ENCODE results near the gene SH2D1B. TPM values are rescaled to one million over a fixed set of nuclear protein-coding genes. Genes with fewer than 3 reads are reported as not detected.

SH2D1B gene
- total RNA-seq, 2 donors from 2014 or later = not detected

DNA sequence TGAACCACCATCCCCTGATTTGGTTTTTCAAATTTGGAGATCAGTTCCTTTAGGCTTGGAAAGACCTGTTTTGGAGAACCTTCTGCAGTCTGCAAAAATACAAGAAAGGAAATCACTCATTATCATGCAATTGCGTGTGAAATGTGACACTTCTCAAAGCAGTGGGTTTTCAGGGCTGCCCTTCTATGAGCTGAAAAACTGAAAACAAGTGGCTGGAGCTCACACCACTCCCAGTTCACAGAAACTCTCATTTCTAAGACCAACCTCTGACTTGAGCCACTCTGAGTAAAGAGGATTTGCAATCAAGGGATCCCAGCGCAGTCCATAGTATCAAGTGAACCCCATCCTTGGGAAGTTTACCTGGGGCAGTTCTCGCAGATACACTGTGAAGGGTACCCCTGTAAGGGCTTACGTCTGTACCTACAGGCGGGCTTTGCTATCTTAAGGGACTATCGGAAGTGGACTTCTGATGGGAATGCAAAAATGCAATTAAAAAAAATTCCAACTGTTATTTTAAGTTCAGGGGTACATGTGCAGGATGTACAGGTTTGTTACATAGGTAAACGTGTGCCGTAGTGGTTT lies 12.8 kb downstream of the SH2D1B start:
- ATAC-seq (no peak), DNase-seq (no peak)
- intact Hi-C loops (cut with DNase I) = no loop called here
- H3K9me3 ChIP-seq = no peaks in the 10 kb centered on the region
- WGBS, 2 donors = 68 to 72% methylated on average over 6 to 8 of the region's 8 CpGs
- H3K27ac ChIP-seq = no peak overlapping the region
- no peaks in the 10 kb centered on the region for H3K4me1 ChIP-seq
- H3K27me3 ChIP-seq = no peaks in the 10 kb centered on the region
- no peak overlapping the region for H3K4me3 ChIP-seq
- H3K36me3 ChIP-seq (replicated peaks in 1 of 2; ENCODE audit: insufficient read depth in 1 of 2, low read depth in 2 of 2) = no peaks in the 10 kb centered on the region
- no peak for TF ChIP-seq POLR2A (IDR thresholded peaks at IDR 0.05)
- TF ChIP-seq, protein P1, sequence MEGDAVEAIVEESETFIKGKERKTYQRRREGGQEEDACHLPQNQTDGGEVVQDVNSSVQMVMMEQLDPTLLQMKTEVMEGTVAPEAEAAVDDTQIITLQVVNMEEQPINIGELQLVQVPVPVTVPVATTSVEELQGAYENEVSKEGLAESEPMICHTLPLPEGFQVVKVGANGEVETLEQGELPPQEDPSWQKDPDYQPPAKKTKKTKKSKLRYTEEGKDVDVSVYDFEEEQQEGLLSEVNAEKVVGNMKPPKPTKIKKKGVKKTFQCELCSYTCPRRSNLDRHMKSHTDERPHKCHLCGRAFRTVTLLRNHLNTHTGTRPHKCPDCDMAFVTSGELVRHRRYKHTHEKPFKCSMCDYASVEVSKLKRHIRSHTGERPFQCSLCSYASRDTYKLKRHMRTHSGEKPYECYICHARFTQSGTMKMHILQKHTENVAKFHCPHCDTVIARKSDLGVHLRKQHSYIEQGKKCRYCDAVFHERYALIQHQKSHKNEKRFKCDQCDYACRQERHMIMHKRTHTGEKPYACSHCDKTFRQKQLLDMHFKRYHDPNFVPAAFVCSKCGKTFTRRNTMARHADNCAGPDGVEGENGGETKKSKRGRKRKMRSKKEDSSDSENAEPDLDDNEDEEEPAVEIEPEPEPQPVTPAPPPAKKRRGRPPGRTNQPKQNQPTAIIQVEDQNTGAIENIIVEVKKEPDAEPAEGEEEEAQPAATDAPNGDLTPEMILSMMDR (IDR thresholded peaks at IDR 0.05) = no peak

DNA sequence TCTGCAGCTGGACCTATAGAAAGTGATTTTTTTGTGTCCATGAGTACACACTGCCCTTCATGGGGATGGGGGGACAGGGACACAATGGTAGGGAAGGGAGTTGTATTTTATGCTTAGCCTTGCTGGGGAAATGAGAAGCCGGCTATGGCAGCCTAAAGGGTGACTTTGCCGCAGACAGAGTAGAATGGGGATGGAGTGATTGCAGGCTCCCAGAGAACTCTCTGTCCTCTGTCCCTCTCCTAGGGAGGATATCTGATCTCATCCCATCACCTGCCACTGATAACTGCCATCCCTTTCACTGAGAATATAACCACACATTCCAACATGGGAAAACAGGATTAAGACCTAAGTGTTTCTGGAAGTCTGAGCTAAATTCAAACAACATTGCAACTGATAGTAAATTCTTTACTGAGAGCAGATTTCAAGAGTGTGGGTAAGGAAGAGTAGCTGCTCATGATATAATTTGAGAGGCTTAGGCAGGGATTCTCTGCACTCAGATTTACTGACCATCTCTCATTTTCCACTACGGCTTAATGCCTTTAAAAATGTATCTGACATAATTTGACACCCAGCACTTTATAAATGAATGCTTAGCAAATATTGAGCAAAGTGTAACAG lies 13.9 kb downstream of the SH2D1B start:
- whole genome bisulfite sequencing, 2 donors = 43% methylated on average over 3 of the region's 3 CpGs
- H3K27me3 ChIP-seq = no peaks in the 10 kb centered on the region
- intact Hi-C loops (cut with DNase I) = no loop called here

DNA sequence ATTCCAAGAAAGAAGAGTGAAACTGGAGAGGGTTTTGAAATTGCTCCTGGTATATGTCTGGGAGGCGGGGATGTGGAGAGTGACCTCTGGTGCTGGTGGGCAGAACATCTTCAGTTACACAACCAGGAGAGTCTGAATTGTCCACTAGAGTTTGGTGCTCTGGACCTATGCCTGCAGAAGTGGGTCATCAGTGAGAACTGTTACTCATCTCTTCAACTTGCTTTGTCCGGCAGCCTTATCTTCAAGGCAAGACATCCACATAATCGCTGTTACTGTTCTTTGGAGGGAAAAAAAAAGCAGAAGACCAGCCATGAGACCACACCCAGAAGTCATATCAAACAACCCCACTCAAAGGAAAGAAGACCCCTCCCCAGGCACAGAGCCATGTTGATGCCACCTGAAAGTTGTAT lies 14.9 kb downstream of the SH2D1B start:
- Histone ChIP-seq H3K27me3 (no peaks in the 10 kb centered on the region), H3K27ac (no peak overlapping the region), H3K4me3 (no peak overlapping the region), H3K36me3 (replicated peaks in 1 of 2; ENCODE audit: insufficient read depth in 1 of 2, low read depth in 2 of 2) (no peaks in the 10 kb centered on the region), H3K4me1 (no peaks in the 10 kb centered on the region), H3K9me3 (no peaks in the 10 kb centered on the region)
- 84 to 86% methylated on average over 3 of the region's 3 CpGs for WGBS, 2 donors
- DNase-seq (no peak), ATAC-seq (no peak)
- intact Hi-C loops (cut with DNase I) = no loop called here
- TF ChIP-seq POLR2A (IDR thresholded peaks at IDR 0.05) = no peak
- TF ChIP-seq, protein P1 (IDR thresholded peaks at IDR 0.05) = no peak

More for the DNA sequence above, 13.9 kb downstream of the SH2D1B start:
- Histone ChIP-seq H3K9me3 (no peaks in the 10 kb centered on the region), H3K4me1 (no peaks in the 10 kb centered on the region), H3K4me3 (no peak overlapping the region), H3K36me3 (replicated peaks in 1 of 2; ENCODE audit: insufficient read depth in 1 of 2, low read depth in 2 of 2) (no peaks in the 10 kb centered on the region), H3K27ac (no peak overlapping the region)
- TF ChIP-seq POLR2A (IDR thresholded peaks at IDR 0.05) = no peak
- TF ChIP-seq, protein P1 (IDR thresholded peaks at IDR 0.05) = no peak
- ATAC-seq (no peak), DNase-seq (no peak)

DNA sequence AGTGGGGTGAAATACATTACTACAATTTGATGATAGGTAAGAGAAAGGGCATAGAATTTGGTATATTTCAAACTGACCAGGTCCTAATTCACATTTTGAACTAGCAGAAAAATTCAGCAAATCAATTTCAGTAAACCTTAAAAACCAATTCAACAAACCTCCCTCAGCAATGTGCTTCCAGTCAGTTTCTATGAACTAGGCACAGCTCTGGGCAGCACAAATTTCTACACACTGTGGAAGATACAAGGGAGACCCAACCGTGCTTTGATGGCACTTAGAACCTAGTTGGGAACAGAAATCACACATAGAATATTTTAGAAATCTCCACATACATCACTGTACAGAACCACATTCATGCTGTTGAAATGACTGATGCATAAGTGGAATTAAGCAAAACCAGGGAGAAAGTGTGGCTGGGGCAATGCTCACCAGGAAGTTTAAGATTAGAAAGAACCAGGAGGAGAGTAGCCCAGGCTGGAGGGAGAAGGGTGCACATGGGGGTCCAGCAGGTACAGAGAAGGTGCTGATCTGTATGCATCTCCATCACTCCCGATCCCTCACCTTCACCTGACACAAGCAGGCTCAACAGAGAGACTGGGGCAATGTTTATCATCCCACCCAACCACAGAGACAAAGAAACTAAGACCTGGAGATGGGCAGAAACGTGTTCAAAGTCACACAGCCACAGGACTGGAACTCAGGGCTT lies 15.6 kb downstream of the SH2D1B start:
- WGBS, 2 donors = 62 to 64% methylated on average over 3 of the region's 3 CpGs
- no peak for DNase-seq
- Histone ChIP-seq H3K27ac (no peak overlapping the region), H3K36me3 (replicated peaks in 1 of 2; ENCODE audit: insufficient read depth in 1 of 2, low read depth in 2 of 2) (no peaks in the 10 kb centered on the region), H3K4me1 (no peaks in the 10 kb centered on the region), H3K9me3 (no peaks in the 10 kb centered on the region), H3K4me3 (no peak overlapping the region), H3K27me3 (no peaks in the 10 kb centered on the region)
- intact Hi-C loops (cut with DNase I) = no loop called here
- TF ChIP-seq, protein P1 (IDR thresholded peaks at IDR 0.05) = no peak
- no peak for TF ChIP-seq POLR2A (IDR thresholded peaks at IDR 0.05)
- no peak for ATAC-seq

Measured in body of pancreas (tissue), 4 donors.